ENCODE results near the gene CDH15.
"Not testable (repeated sequence)": the region's sequence is repeated elsewhere in the genome, so short reads cannot be mapped to it uniquely, and the experiment has no call there.

The CDH15 gene

DNA sequence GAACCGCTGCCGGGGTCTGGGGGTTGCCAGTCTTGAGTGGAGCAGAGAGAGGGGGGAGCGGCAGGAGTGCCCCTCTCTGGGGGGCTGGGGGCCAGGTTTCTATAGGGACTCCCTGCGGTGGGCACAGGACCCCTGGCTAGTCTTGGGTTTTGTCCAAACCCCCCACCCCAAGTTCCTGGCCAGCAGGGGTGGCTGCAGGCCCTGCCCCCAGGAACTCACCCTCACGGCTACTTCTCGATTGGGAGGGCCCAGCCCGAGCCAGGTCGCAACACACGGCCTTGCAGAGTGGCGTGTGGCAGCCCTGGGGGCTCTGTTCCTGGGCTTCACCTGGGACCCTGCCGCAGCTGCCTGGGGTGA is 601 bp downstream of the CDH15 start:
- no peak for DNase-seq (ENCODE audit: low read depth in 3 of 3, low spot score in 1 of 3)

DNA sequence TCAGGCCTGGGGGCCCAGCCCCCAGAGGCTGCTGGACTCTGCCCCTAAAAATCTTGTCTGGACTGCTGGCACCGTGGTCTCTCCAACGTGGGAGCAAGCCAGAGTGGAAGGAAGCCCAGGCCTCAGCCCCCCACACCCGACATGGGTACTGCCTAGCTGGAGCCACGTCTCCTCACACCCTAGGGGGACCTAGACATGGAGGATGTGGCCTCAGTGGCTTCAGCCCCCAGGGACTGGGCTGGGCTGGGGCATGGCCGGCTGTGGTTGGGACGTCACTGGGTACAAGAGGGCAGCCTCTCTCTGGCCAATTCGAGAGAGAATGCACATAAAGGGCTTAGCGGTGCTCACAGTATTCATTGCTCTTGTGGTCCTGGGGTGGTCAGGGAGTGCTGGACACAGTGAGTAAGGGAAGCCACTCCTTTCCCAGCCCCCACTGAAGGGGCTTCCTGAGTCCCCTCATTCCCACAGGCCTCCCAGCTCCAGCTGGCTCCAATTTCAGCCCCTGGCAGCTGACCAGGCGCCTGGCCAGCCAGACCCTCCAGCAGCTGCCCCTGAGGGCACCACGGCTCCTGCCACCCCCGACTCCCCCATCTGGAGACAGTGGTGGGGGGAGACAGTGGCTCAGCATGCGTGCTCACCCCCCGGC is 1.1 kb downstream of the CDH15 start:
- no peak for DNase-seq (ENCODE audit: low read depth in 3 of 3, low spot score in 1 of 3)

DNA sequence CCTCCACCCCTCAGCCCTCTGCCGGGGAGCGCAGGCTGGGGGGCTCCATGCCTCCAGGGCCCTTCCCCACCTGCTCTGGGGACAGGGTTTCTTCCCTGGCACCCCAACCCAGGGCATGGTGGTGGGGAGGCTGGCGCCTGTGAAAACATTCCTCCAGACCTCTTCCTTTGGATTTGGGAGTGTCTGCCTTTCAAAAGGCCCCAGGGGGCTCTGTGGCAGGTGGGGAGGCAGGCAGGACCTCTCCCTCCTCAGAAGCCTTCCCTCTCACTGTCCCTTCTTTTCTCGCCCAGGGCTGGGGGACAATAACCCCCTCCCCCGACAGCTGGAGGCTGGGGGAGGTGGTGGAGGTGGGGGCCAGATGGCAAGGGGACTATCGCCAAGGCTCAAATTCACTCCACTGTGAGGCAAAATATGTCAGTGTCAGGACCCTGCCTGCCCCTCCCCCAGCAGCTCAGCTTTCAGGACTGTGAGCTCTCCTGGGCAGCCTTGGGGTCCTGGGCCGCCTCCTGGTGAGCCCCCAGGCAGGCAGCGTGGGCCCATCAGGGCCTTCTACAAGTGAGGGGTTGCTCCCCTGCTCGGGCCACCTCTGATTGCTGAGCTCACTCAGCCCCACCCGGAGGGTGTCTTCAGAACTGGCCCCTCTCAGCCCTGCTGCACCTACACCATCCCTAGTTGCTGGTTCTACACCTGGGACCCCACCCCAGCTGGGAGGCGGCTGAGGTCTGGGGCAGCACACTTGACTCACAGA is 1.8 kb downstream of the CDH15 start:
- no peak for DNase-seq (ENCODE audit: low read depth in 3 of 3, low spot score in 1 of 3)

DNA sequence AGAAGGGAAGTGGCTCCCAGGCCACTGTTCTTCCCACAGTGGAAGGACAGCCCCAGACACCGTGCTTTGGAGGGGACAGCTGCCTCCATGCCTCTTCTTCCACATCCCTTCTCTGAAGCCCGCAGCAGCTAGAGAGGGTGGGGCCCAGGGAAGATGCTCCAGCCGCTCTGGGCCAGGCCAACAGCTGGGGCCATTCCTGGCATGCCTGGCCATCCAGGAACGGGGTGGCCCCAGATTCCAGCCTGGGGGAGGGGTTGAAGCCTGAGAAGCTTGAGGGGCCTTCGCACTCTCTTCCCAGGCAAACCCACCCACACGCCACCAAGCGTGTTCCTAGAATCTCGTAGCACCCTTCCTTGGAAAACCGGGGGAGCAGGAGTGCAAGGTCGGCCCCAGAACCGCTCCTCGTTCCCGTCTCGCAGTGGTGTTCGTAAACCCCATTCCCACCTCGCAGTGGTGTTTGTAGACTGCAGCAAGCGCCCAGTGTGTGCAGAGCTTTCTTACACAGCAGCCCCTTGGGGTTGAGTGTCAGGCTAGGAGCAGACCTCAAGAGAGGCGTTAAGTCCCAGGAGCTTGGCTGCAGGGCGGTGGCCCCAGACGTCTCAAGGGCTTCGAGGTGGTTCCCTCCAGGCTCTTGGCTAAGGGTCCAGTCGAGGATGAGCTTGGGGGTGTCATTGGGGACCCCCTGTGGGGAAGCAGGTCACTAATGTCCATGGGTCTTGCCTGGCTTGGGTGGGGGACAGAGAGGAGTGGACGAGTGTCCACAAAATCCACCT is 2.7 kb downstream of the CDH15 start:
- no peak for DNase-seq (ENCODE audit: low read depth in 3 of 3, low spot score in 1 of 3)

DNA sequence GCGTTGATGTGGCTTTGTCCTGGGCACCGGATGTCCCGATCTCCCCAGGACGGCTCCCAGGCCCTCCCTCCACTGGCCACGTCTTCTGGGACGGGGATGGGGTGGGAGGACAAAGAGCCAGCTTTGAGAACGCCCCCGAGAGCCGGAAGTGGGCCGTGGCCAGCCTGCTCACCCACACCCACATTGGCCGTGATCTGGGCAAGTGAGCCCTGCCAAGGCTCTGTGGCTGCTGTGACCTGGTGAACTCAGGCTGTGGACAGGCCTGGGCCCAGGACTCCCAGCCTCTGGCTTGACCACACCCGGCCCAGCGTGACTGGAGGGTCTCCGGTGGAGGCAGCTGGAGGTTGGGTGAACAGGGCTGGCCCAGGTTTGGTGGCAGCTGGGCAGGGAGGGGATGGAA is 3.3 kb downstream of the CDH15 start:
- no peak for DNase-seq (ENCODE audit: low read depth in 3 of 3, low spot score in 1 of 3)

DNA sequence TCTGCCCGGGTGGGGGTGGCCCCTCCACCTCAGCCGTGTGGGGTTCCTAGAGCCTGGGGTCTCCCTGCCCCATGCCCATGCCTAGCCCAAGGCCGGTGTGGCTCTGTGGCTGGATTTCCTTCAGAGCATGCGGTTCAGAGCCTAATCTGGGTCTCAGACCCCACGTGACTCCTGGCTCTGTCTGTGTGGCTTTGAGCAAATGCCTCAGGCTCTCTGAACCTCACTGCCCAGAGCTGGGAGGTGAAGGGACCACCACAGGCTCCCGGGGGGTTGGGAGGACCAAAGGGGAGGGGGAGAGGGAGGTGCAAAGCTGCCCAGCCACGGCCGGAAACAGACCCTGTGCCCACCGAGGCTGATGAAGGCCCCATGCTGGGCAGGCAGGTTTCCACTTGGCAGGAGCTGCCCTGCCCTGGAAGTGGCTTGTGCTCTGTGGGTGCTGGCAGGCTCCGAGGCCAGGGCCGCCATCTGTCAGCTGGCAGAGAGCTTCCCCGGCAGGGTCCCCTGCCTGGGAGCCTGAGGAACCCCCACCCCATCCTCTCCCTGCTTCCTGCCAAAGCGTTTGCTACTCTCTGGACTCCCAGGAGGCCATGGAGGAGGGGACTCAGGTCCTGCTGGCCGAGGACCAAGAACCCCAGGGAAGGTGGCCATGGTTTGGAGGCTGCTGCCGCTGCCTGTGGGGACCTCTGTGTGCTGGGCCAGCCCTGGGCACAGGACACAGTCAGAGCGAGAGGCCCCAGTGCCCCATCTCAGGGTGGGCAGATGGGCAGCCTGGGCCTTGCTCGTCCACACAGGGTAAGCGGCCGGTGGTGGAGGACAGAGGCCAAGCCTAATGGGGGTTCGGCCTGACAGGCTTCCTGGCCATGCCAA is 4.0 kb downstream of the CDH15 start:
- no peak for DNase-seq (ENCODE audit: low read depth in 3 of 3, low spot score in 1 of 3)

DNA sequence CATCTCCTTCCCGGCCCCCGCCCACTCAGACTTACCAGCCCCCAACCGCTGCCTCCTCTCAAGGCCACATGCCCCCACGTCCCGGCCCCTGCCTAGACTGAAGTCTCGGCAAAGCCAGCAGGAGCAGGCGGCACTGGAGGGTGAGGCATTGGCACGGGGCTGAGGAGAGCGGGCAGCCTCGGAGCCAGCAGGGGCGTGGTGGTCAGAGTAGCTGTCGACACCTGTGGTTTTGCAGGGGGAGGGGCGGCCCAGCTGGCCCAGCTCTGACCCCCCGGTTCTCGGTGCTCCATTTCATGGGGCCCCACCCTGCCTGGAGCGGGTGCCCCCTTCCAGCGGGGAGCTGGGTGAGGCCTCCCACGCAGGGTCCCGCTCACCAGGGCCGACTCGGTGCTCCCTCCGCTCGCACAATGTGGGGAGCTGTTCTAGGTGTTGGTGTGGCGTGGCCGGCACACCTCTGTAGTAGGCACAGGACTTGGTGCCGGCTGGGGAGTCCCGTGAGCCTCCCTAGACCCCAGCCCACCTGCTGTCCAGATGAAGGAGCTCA is 4.7 kb downstream of the CDH15 start:
- DNase-seq (ENCODE audit: low read depth in 3 of 3, low spot score in 1 of 3): no peak

DNA sequence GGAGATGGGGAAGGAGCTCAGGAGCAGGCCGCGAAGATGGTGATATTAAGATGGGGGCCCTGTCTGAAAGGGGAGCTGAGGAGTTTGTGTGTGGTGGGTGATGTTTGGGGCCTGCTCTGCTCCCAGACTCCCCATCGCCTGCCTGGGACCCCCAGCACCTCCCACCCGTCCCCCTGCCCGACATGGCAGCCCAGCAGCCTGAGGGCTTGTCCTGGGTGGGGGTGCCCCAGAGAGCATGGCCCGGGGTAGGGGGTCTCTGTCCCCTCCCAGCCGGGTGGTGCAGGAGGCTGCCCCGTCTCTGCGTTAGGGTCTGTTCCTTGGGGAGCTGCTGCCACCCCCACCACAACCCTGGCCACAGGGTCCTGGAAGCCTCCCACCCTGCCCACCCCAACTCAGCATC is 5.2 kb downstream of the CDH15 start:
- DNase-seq (ENCODE audit: low read depth in 3 of 3, low spot score in 1 of 3): no peak

DNA sequence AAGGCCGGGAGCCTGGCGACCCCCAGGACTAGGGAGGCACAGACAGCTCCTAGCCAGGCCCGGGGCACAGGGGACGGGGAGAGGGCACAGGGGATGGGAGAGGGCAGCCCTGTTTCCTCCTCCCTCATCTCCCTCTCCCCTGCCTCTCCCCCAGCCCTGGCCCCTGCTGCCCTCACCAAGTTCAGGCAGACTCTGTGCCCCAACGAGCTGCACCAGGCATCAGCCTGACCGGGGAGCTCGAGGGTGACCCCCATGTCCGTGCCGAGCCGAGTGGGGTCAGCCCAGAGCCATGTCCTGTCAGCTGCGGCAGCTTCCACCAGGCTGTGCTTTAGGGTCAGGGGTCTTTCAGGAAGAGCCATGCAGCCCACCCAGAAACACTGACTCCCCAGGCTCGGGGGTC is 6.0 kb downstream of the CDH15 start:
- no peak for DNase-seq (ENCODE audit: low read depth in 3 of 3, low spot score in 1 of 3)

DNA sequence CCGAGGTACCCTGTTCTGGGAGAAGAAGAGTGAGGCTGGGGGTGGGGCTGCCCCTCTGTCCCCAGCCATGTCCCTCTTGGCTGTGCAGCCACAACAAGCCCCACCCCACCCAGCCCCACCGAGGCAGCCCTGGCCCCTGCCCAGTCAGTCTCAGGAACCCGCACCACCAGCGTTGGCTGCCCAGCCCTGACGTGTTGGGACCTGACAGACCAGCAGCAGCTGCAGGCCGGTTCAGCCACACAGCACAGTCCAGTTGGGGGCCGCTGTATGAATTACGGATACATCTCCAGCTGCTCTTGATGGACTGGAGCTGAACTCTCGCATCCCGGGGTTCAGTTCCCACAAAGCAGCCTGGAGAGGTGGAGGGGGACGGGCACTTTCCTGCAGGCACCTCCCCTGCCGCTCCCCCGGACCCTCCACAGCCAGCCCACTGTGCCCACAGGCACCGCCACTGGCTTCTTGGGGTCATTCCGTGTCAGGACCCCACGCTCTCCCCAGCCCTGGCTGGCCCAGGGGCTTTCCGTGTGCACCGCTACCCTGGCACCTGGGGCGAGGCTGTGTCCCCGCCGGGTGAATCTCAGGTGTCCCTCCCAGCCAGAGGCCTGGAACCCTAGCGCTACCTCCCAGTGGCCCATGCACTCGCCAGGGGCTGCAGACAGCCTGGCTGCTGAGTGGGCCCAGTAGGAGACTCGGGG is 7.1 kb downstream of the CDH15 start:
- no peak for DNase-seq (ENCODE audit: low read depth in 3 of 3, low spot score in 1 of 3)

DNA sequence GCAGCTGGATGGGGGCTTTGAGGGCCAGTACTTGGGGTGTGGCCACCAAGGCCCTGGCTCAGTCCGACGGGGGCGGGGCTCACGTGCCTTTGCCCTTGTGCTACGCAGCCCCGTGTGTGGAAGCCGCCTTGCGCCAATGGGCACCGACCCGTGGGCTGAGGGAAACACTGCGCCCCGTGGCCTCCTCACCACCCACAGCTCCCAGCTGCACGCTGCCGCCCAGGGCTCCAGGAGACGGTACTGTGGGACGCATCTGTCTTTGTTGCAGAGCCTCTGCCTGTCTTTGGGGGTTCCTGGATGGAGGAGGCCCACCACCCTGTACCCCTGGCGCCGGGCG is 7.6 kb downstream of the CDH15 start:
- no peak for DNase-seq (ENCODE audit: low read depth in 3 of 3, low spot score in 1 of 3)

DNA sequence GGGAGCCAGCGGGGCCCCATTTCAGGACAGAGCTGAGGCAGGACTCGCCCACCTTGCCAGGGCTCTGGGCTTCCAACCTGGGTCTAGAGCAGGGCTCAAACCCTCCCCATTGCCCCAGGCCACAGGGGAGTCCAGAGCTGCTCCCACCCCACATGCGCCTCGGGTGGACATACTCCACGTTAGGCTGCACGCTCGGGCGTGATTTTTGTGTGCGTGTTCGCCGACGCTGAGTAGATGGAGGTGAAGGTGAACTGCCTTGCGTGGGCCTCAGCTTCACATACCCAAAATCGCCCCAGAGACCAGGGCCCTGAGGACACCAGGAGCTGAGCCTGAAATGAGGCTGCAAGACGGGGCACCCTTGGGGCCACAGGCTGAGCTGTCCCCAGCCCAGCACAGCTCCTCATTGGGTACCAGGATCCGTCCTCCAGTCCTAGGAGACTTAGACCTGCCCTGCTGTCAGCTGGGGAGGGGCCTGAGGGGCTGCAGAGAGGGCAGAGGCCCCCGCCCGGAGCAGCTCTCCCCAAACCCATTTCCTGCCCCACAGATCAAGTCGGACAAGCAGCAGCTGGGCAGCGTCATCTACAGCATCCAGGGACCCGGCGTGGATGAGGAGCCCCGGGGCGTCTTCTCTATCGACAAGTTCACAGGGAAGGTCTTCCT is 8.2 kb downstream of the CDH15 start:
- no peak for DNase-seq (ENCODE audit: low read depth in 3 of 3, low spot score in 1 of 3)

DNA sequence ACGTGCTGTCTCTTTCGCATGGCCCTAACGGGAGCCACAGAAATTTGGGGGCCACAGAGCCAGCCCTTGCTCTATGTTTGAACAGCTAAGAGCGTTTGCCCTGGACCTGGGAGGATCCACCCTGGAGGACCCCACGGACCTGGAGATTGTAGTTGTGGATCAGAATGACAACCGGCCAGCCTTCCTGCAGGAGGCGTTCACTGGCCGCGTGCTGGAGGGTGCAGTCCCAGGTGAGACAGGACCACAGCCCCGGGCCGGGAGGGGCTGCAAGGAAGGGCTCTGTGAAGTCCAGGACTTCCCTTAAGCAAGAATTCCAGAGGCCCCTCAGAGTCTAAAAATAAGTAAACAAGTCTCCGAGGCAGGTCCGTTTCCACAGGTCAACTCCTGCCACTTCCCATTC is 11.9 kb downstream of the CDH15 start:
- DNase-seq (ENCODE audit: low read depth in 3 of 3, low spot score in 1 of 3): no peak

DNA sequence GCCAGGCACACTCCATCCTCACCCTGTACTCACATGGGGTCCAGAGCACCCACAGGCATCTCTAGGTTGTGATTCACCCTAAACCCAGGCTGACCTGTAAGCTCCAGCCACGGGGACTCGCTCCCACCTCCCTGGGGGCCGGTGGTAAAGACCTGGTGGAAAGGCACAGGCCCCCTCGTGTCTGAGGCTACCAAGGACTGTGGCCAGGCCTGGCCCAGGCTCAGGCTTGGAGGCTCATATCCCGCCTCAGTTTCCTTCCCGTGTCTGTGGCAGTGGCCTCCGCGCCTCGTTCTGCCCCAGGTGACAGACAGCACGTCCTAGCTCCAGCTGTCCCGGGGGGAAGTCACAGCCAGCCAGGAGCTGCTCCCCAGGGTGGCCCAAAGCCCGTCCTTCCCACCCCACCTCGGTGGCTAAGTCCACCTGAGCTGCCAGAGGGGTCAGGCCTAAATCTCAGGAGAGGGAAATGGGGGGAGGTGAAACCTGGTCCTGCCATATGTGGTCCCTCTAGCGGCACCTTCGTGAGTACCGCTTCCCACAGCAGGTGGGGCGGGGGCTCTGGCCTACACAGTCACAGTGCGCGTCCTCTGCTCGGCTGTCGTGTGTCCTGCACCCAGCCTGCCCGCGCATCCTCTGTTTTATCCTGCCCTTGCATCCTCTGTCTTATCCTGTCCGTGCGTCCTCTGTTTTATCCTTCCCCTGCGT is 12.6 kb downstream of the CDH15 start:
- no peak for DNase-seq (ENCODE audit: low read depth in 3 of 3, low spot score in 1 of 3)

DNA sequence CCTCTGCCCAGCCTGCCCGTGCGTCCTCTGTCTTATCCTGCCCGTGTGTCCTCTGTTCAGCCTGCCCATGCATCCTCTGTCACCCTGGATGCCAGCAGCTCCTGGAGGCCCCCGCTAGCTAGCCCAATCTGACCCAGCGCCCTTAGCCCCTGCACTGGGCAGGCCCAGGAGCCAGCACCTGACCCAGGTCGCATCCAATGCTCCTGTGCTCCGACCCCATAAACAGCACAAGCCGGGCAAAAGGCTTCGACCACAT is 13.1 kb downstream of the CDH15 start:
- no peak for DNase-seq (ENCODE audit: low read depth in 3 of 3, low spot score in 1 of 3)

DNA sequence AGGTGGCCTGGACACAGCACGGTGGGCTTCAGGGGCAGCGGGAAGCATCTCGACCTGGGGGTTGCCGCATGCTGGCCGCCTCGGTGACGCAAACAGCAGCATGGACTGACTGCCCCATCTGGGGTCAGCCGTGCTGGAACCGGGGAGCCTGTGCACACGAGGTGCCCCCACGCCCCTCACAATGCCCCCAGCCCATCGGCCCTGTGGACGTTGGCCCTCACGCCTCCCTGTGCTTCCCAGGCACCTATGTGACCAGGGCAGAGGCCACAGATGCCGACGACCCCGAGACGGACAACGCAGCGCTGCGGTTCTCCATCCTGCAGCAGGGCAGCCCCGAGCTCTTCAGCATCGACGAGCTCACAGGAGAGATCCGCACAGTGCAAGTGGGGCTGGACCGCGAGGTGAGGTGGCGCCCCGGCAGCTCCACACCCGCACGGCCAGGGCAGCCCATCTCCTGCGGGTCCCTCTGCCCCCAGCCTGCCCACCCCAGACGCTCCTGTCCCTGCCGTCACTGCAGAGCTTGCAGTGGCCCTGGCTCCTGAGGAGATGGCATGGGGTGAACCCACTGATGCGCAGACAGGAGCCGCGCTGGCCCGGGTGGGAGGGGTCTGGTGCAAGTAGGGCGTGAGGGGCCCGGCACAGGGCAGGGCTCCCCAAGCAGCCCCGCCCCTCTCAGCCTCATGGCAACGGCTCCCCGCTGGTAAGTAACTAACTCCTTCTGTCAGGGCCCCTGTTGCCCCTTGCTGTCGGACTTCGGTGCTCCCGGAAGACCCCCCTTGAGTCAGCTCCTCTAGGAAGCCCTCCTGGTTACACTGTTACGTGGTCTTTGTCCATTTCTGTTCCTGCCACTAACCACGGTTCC is 13.6 kb downstream of the CDH15 start:
- no peak for DNase-seq (ENCODE audit: low read depth in 3 of 3, low spot score in 1 of 3)

DNA sequence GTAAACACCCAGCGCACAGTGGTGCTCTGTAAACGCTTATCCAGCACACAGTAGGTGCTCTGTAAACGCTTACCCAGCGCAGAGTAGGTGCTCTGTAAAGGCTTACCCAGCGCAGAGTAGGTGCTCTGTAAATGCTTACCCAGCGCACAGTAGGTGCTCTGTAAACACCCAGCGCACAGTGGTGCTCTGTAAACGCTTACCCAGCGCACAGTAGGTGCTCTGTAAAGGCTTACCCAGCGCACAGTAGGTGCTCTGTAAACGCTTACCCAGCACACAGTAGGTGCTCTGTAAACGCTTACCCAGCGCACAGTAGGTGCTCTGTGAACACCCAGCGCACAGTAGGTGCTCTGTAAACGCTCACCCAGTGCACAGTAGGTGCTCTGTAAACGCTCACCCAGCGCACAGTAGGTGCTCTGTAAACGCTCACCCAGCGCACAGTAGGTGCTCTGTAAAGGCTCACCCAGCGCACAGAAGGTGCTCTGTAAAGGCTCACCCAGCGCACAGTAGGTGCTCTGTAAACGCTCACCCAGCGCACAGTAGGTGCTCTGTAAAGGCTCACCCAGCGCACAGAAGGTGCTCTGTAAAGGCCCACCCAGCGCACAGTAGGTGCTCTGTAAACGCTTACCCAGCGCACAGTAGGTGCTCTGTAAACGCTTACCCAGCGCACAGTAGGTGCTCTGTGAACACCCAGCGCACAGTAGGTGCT is 14.5 kb downstream of the CDH15 start:
- DNase-seq (ENCODE audit: low read depth in 3 of 3, low spot score in 1 of 3): not testable (repeated sequence)

DNA sequence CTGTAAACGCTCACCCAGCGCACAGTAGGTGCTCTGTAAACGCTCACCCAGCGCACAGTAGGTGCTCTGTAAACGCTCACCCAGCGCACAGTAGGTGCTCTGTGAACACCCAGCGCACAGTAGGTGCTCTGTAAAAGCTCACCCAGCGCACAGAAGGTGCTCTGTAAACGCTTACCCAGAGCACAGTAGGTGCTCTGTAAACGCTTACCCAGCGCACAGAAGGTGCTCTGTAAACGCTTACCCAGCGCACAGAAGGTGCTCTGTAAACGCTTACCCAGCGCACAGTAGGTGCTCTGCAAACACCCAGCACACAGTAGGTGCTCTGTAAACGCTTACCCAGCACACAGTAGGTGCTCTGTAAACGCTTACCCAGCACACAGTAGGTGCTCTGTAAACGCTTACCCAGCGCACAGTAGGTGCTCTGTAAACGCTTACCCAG is 15.1 kb downstream of the CDH15 start:
- DNase-seq (ENCODE audit: low read depth in 3 of 3, low spot score in 1 of 3): not testable (repeated sequence)

Data from stimulated activated CD4-positive, alpha-beta T cell treated with anti-CD3 and anti-CD28 coated beads, TNF-alpha, amount 100 ng/mL, for 1 hour (primary cell).